BLaER1 (cell line): ENCODE measurements around the gene GSDME.
A peak's percentile ranks its signal among the peaks of the same experiment; 100 is the strongest.

ENCODE experiments used
- H3K27ac ChIP-seq: shearing (Covaris generic); formaldehyde crosslinking; 2 replicates; pipeline ENCODE4 v1.8.1; 2022
- H3K27me3 ChIP-seq: shearing (Covaris generic); formaldehyde crosslinking; 2 replicates; pipeline ENCODE4 v1.8.1; 2022
- H3K36me3 ChIP-seq: shearing (Covaris generic); formaldehyde crosslinking; 2 replicates; pipeline ENCODE4 v1.8.1; 2022
- H3K4me1 ChIP-seq: shearing (Covaris generic); formaldehyde crosslinking; 2 replicates; pipeline ENCODE4 v1.8.1; 2022
- H3K4me2 ChIP-seq: shearing (Covaris generic); formaldehyde crosslinking; 2 replicates; pipeline ENCODE4 v1.8.1; 2022
- H3K4me3 ChIP-seq: shearing (Covaris generic); formaldehyde crosslinking; 2 replicates; pipeline ENCODE4 v1.8.1; 2022
- H3K9ac ChIP-seq: shearing (Covaris generic); formaldehyde crosslinking; 2 replicates; pipeline ENCODE4 v1.8.1; 2022
- H3K9me3 ChIP-seq: shearing (Covaris generic); formaldehyde crosslinking; 2 replicates; pipeline ENCODE4 v1.8.1; 2022
- H4K20me1 ChIP-seq: shearing (Covaris generic); formaldehyde crosslinking; 2 replicates; pipeline ENCODE4 v1.8.1; 2022
- Cebpa-rat ChIP-seq: shearing (Covaris generic); IDR thresholded peaks from 2 replicates; pipeline ENCODE4 v1.8.1; 2022

The GSDME gene

DNA sequence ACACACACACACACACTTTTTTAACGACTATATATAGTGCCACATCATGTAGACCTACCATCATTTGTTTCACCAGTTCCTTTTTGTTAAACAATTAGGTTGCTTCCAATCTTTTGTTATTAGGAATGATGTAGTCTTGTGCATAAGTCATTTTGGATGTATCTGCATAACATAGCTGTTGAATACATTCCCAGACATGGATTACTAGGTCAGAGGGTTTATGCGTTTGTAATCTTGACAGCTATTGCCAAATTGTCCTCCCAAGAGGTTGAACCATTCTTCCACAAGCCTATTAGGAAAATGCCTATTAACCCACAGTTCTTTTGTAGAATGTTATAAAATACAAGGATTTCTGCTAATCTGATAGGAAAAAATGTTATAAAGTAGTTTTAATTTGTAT, 96.7 kb downstream of the GSDME start:
- no peaks in the 10 kb centered on the region for H3K4me1 ChIP-seq
- no peak overlapping the region for H3K9ac ChIP-seq
- H3K4me2 ChIP-seq, result no peak overlapping the region
- H4K20me1 ChIP-seq, result no peaks in the 10 kb centered on the region
- no peak for TF ChIP-seq Cebpa-rat
- peaks cover 21% of the 10 kb centered on the region for H3K36me3 ChIP-seq
- no peak overlapping the region for H3K4me3 ChIP-seq
- 0 out of 2 replicates have a peak, but pooled peaks cover 6% of the 10 kb centered on the region for H3K9me3 ChIP-seq
- no peak overlapping the region for H3K27ac ChIP-seq
- no peaks in the 10 kb centered on the region for H3K27me3 ChIP-seq

DNA sequence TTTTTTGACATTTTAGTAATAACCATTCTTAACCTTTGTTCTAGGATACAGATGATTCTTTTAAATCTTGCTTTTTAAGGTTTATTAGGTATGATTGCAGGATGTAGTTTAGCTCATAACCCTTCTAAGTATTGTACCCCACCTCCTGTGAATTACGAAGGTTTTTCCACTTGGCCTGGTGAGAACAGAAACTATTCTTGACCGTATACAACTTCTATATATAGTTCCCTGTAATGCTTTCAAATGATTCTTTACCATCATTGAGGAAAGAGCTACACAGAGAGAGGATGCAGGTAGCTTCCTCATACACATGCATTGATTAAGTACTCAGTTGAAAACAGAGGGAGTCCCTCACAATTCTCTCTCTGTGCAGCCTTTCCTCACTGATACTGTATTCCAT, 97.8 kb downstream of the GSDME start:
- no peaks in the 10 kb centered on the region for H3K27me3 ChIP-seq
- H3K9ac ChIP-seq, result no peak overlapping the region
- no peak overlapping the region for H3K4me3 ChIP-seq
- 0 out of 2 replicates have a peak, but pooled peaks cover 6% of the 10 kb centered on the region for H3K9me3 ChIP-seq
- H3K36me3 ChIP-seq, result peaks cover 21% of the 10 kb centered on the region
- no peak overlapping the region for H3K27ac ChIP-seq
- H3K4me1 ChIP-seq, result no peaks in the 10 kb centered on the region
- H4K20me1 ChIP-seq, result no peaks in the 10 kb centered on the region
- no peak for TF ChIP-seq Cebpa-rat
- no peak overlapping the region for H3K4me2 ChIP-seq

GRCh38 chr7:24657980-24658379, 99.3 kb downstream of the GSDME start:
- 0 out of 2 replicates have a peak, but pooled peaks cover 6% of the 10 kb centered on the region for H3K9me3 ChIP-seq
- H4K20me1 ChIP-seq, result no peaks in the 10 kb centered on the region
- H3K4me3 ChIP-seq, result no peak overlapping the region
- no peaks in the 10 kb centered on the region for H3K27me3 ChIP-seq
- no peak overlapping the region for H3K27ac ChIP-seq
- no peak overlapping the region for H3K9ac ChIP-seq
- no peak overlapping the region for H3K4me2 ChIP-seq
- no peaks in the 10 kb centered on the region; the same call in 1 of the 2 replicates for H3K4me1 ChIP-seq
- no peak for TF ChIP-seq Cebpa-rat
- peaks cover 21% of the 10 kb centered on the region for H3K36me3 ChIP-seq

DNA sequence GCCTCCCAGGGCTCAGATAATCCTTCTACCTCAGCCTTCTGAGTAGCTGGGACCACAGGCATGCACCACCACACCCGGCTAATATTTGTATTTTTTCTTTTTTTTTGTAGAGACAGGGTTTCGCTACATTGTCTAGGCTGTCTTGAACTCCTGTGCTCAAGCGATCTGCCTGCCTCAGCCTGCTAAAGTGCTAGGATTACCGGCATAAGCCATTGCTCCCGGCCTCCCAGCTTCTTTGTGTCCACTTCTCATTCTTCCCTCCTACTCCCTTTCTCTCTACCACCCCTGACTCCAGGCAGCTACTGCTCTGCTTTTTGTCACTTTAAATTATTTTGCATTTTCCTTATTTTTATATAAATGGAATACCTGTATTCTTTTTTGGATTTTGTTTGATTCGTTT, 100.7 kb downstream of the GSDME start:
- Histone ChIP-seq H3K4me3 (no peak overlapping the region), H3K9me3 (0 out of 2 replicates have a peak, but pooled peaks cover 6% of the 10 kb centered on the region), H4K20me1 (no peaks in the 10 kb centered on the region), H3K27ac (no peak overlapping the region), H3K9ac (no peak overlapping the region), H3K4me2 (no peak overlapping the region), H3K4me1 (no peaks in the 10 kb centered on the region; the same call in 1 of the 2 replicates), H3K27me3 (no peaks in the 10 kb centered on the region), H3K36me3 (peaks cover 21% of the 10 kb centered on the region)
- TF ChIP-seq Cebpa-rat, result no peak

GRCh38 chr7:24654305-24654704, 103.0 kb downstream of the GSDME start:
- no peak overlapping the region for H3K27ac ChIP-seq
- H4K20me1 ChIP-seq, result no peaks in the 10 kb centered on the region
- no peak overlapping the region for H3K4me3 ChIP-seq
- no peak overlapping the region for H3K9ac ChIP-seq
- H3K9me3 ChIP-seq, result 0 out of 2 replicates have a peak, but pooled peaks cover 6% of the 10 kb centered on the region
- H3K27me3 ChIP-seq, result no peaks in the 10 kb centered on the region
- peaks cover 16% of the 10 kb centered on the region for H3K36me3 ChIP-seq
- H3K4me1 ChIP-seq, result no peaks in the 10 kb centered on the region; the same call in 1 of the 2 replicates
- H3K4me2 ChIP-seq, result no peak overlapping the region
- TF ChIP-seq Cebpa-rat, result no peak

GRCh38 chr7:24653316-24654085, 103.8 kb downstream of the GSDME start:
- H3K4me1 ChIP-seq, result no peaks in the 10 kb centered on the region; the same call in 1 of the 2 replicates
- H4K20me1 ChIP-seq, result no peaks in the 10 kb centered on the region
- H3K36me3 ChIP-seq, result peaks cover 9% of the 10 kb centered on the region
- no peak overlapping the region for H3K9ac ChIP-seq
- H3K4me2 ChIP-seq, result peak overlapping the region; percentile 27; the same call in 1 of the 2 replicates
- H3K27me3 ChIP-seq, result no peaks in the 10 kb centered on the region
- no peak overlapping the region for H3K4me3 ChIP-seq
- no peak for TF ChIP-seq Cebpa-rat
- no peaks in the 10 kb centered on the region for H3K9me3 ChIP-seq
- no peak overlapping the region for H3K27ac ChIP-seq

DNA sequence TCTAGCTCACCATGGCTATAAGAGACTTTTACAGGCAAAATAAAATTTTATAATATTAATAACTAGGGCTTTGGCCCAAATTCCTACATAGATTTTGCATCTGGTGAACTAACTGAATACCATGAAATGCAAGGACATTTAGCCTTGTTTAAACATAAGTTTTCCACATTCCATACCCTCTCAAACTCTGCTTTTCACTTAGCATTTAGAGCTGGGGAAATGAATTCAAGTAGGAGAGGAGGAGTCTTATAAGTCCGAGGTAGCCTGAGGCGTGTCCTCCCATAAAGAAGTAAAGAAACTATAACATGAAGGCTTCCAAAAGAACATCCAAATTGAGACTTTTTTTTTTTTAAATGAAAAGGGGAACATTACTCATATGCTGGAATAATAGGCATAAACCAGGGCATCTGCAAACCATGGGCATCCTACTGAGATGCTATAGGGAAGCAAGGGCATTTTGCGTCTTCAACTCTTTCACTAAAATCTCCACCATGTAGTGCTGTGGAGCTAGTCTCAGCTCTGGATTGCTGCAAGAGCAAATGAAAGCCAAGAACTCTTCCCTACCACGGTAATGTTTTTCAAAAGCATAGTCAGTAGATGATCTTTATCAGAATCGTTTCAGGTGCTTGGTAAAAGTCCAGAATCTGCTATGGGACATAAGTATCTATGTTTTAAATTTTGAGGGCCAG, 104.9 kb downstream of the GSDME start:
- Histone ChIP-seq H3K36me3 (peaks cover 13% of the 10 kb centered on the region), H3K9me3 (no peaks in the 10 kb centered on the region), H3K4me2 (no peak overlapping the region), H3K4me1 (no peaks in the 10 kb centered on the region; the same call in 1 of the 2 replicates), H3K27me3 (no peaks in the 10 kb centered on the region), H3K4me3 (no peak overlapping the region), H4K20me1 (no peaks in the 10 kb centered on the region), H3K9ac (no peak overlapping the region), H3K27ac (no peak overlapping the region)
- no peak for TF ChIP-seq Cebpa-rat
